HG02938 (cell line): ENCODE results near the gene CHD2.

Source experiments
- ATAC-seq: cut with Tn5 transposase; IDR thresholded peaks from one replicate; pipeline ENCODE4 v1.9.1; 2021; ENCODE audit warnings: mild to moderate bottlenecking, moderate library complexity; ENCODE audit not compliant: unreplicated experiment

CHD2 gene

DNA sequence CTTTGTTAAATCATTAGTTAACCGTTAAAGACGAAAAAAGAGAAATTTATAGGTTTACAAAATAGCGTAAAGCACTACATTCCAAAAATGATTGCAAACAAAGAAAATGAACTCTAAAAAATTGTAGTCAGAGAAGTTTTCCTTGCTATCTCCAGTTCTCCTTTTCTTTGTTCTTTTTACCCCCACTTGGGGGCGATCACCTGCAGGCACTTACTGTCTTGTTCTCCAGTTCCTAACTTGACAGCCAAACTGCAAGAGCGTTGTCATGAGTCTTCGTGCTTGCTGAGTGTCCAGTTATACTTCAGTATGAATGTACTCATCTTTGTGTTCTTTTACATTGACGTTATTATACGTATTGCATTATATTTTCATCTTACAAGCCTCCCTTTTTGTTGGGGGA is 54.5 kb downstream of the CHD2 start:
- no peak for ATAC-seq

DNA sequence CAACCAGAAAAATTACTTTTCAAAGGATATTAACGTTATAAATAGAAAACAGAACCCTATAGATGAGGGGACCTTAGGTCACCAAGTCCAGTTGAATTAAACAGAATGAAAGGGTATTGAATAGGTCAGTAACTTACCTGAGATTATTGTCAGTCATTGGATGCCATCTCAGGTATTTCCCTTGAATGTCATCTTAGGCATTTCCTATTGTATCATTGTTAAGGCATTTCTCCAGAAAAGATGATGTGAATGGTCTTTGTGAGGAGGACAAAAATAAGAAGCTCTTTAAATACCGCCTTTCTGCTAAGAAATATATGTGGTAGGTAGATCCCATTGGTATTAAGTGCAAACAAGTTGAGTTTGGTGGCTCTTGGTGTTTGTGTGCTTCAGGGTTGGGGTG is 55.6 kb downstream of the CHD2 start:
- ATAC-seq: no peak

DNA sequence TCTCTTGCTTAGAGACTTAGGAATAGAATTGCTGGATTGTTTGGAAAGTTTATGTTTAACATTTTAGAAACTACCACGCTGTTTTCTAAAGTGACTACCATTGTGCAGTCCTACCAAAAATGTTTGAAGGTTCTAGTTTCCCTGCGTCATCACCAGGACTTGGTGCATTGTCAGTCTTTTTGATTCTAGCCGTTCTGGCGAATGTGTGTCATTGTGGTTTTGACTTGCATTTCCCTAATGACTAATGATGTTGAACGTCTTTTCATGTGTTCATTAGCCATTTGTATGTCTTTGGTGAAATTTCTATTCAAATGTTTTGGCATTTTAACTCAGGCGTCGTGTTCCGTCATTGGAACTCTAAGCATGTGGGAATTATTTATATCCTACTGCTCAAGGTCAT is 58.0 kb downstream of the CHD2 start:
- ATAC-seq: no peak

DNA sequence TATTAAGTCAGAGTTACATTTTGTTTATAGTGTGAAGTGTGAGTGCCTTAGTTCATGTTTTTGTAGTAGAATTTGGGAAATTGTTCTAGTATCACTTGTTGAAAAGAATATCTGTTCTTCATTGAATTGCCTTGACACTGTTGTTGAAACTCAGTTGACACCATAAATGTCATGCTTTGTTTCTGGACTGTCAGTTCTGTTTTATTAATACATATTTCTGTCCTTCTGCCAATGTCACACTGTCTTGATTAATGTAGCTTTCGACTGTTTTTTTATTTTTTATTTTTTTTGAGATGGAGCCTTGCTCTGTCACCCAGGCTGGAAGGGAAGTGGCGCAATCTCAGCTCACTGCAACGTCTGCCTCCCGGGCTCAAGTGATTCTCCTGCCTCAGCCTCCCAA is 59.1 kb downstream of the CHD2 start:
- ATAC-seq: no peak

DNA sequence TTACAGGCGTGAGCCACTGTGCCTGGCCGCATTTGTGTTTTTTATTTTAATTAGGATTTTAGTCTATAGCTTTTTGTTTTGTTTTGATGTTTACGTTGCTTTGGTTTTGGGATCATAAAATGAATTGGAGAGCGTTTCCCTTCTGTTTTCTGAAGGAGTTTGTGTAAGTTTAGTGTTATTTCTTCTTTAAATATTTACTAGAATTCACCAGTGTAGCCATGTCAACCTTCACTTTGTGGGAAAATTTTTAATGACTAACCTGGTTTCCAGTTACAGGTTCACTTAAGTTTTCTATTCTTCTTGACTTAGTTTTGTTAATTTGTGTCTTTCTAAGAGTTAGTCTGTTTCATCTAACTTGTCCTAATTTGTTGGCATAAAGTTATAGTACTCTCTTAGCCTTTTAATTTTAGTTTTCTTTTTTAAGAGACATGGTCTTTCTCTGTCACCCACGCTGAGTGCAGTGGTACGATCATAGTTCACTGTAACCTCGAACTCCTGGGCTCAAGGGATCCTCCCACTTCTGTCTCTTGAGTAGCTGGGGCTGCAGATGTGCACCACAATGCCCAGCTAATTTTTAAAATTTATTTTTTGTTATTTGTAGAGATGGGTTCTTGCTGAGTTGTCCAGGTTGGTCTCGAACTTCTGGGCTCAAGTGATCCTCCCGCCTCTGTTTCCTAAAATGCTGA is 61.0 kb downstream of the CHD2 start:
- no peak for ATAC-seq

DNA sequence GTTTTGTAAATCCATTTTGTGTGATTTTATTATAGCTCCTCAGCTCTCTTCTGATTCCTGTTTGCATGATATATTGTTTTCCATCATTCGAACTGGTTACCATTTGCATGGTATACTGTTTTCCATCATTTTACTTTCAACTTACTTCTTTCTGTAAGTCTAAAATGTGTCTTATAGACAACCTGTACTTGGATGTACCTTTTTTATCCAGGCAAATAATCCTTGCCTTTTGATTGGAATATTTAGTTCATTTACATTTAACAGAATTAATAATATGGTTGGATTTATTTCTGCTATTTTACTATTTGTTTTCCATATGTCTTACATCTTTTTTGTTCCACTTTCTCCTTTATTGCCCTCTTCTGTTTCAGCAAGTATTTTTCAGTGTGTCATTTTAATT is 62.8 kb downstream of the CHD2 start:
- no peak for ATAC-seq

DNA sequence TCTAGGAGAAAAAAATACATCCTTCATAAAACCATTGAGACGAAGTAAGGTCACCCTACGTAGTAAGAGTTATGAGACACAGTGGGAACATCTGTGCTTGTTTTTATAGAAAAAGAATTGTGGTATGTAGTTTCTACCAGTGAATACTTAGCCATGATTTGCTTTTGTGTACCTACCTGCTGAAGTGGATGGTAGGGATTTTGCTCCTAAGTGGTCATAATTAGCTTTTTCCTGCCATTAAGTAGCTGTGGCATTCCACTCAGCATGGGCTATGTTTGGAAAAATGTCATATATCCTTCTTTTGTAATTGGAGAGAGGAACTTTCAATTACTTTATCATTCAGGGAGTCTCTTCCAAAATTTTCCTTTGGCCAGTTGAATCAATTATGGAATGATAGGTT is 63.7 kb downstream of the CHD2 start:
- ATAC-seq: no peak

DNA sequence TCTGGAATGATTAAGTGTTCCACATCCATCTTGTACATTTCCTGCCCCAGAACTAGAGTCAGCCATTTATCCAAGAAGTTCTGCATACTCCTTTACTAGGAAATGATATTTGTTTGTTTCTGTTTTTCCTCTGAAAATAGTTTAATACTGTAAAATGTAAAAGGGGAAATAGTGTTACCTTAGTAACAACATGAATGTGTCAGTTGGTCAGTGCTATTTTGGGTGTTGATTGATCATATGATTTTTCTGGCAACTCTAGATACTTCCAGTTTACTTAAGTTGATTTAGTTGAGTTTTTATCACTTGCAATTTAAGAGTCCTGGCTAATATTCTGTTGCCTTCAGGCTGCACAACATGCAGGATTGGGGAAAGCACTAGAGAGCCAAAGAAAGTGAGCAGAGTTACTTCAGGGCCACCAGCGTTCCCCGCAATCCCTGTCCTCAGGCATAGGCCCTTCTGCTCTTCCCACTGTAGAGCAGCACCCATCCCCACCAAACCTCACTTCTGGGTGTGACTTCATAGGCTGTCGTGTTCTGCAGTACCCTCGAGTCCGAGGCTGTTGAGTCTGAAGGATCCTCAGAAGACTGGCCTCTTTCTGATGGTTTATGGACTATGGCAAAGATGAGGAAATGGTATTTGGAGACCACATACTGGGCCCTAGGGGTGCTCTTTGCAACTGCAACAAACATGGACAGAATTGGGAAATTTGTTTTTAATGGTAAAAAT is 69.0 kb downstream of the CHD2 start:
- no peak for ATAC-seq

DNA sequence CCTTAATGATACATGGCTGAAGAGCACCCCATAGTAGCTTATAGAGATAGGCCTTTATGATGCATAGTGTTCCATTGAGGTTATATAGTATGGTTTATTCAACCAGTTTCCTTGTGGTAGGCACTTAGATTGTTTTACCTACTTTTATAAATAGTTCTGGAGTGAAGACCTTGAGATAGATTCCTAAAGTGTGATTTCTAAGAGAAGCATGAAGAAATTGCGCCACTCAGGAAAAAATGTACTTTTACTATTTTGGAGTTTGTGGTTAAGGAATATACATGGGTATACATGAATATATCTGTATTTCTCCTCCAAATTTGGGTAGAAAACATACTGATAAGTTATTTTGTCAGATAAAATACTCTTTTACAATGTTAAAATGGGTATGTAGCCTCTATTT is 70.5 kb downstream of the CHD2 start:
- ATAC-seq: no peak

DNA sequence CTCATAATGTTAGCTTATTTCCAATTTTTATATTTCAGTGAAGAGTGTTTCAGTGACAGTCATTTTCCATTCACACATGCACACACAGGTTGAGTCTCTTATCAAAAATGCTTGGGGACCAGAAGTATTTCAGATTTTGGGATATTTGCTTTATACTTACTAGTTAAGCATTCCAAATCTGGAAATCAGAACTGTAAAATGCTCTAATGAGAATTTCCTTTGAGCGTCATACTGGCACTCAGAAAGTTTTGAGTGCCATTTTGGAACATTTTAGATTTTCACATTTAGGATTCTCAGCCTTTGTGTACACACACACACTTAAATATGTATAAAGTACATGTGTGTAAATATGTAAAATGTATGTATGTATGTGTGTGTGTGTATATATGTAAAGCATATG is 71.0 kb downstream of the CHD2 start:
- no peak for ATAC-seq

DNA sequence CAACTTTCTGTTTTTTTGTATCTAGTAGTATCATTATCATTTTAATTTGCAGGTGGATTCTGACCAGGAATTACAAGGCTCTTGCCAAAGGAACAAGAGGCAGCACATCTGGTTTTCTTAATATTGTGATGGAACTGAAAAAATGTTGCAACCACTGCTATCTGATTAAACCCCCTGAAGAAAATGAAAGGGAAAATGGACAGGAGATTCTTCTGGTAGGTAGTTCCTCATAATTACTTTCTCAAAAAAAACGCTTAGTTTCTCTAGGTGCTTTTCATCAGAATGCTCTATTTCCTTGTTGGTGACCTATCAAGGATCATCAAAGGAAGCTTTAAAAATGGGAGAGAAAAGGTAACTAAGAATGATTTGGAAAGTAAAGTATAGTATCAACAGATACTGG is 71.6 kb downstream of the CHD2 start:
- no peak for ATAC-seq

DNA sequence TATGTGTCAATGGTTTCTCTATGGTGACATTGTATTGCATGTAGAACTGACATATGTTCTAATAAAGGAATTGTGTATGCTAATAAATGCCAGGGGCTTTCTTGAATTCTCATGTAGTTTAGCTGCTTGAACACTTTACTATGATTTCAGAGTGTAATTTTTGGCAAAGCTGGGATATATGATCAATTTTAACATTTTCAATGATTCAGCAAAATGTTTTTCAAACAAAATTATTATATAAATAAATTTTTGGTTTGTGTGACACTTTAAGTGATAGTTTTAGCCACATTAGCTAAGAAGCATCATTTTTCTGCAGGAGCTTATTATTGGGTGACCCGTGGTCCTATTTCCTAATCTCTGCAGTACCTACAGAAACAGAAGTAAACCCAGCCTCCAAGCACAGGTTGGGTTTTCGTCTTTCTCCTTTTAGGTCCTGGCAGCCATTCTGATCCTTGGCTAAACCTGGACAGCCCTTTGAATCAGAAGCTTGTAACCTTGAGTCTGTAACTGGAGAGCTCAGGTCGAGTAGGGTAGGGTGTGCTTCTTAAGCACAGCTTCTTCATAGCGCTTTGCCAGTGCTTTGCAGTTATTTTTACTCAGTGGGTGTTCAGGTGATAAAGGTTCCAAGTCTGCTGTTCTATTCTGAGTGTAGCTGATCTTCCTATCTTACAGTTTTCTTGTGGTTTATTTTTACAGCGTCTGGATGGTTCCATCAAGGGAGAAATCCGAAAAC is 74.2 kb downstream of the CHD2 start:
- ATAC-seq: no peak

DNA sequence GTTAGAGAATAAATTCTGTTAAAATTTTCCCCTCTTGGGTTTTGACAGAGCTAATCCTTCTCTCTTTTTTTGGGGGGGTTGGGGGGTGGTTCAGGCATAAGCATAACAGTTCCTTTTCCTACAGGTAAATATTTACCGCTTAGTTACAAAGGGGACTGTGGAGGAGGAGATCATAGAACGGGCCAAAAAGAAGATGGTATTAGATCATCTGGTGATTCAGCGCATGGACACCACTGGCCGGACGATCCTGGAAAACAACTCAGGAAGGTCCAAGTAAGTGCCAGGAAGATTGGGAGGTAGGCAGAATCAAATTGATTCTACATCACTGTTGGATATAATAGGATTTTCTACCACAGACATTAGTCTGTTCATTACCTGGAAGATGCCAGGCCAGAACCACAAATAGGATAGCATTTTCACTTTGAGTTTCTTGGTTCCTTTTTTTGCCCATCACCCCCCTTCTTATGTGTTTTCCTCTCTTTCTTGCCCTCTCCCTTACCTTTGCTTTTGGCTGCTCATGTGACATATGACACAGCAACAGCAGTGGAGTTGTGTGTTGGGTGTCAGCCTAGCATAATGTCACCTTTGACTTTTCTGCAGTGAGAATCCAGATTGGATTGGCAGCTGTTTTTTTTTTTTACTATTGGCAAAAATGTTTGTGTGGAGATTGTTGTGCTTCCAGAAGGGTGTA is 79.0 kb downstream of the CHD2 start:
- no peak for ATAC-seq

DNA sequence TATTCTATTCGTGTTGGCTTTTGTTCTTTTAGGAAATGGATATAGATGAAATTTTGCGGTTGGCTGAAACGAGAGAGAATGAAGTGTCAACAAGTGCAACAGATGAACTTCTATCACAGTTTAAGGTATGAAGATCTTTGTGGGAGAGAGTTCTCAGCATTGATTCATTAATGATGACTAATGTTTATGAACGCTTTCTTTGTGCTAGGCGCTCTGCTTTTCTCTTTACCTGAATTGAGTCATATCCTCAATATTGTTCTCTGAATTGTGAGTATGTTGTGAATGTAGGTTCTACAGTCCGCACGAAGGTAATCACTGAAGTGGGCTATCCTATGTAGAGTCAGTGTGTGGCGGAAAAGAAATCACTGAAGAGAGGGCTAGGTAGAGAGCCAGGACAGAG is 81.2 kb downstream of the CHD2 start:
- ATAC-seq: no peak

DNA sequence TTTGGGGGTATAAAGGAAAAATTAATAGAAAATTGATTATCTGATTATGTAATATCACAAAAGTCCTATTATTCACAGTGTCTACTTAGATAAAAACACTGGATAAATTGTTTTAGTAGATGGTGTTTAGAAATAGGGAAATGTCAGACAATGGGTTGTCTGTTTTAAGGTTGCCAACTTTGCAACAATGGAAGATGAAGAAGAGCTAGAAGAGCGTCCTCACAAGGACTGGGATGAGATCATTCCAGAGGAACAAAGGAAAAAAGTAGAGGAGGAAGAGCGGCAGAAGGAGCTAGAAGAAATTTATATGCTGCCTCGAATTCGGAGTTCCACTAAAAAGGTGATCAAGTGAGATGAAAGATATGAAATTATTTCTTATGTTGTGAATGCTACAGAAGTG is 84.0 kb downstream of the CHD2 start:
- no peak for ATAC-seq

DNA sequence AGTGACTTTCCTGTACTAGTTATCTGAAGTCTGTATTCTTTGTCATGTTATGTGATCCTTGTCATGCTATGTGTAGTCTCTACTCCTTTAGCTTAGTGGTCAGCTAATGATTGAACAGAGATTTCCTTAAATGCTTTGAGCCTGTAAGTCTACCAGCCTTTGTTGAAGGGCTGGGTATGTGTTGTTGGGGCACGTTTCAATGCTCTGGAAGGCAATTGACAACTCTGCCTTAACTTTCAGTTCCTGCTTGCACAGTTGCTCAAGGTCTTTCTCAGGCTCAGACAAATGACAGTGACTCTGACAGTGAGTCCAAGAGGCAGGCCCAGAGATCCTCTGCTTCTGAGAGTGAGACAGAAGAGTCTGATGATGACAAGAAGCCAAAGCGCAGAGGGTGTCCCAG is 89.3 kb downstream of the CHD2 start:
- ATAC-seq: peak; percentile 58

DNA sequence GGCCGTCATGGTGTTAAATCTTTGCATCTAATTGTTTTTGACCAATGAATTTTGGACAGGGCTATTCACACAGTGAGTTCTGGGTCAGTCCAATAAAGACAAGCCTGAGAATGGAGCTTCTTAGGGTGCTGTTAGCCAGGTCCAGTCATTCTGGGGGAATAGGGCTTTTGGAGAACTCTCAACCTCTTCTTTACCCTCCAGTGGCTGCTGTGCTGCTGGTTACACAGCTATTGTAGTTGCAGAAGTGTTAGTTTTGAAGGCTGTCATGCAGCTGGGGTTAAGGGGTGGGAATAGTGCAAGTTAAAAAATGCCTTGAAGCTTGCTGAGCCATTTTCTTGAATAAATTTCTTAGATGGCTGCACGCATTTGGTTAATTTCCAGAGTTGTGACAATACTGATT is 89.9 kb downstream of the CHD2 start:
- no peak for ATAC-seq

DNA sequence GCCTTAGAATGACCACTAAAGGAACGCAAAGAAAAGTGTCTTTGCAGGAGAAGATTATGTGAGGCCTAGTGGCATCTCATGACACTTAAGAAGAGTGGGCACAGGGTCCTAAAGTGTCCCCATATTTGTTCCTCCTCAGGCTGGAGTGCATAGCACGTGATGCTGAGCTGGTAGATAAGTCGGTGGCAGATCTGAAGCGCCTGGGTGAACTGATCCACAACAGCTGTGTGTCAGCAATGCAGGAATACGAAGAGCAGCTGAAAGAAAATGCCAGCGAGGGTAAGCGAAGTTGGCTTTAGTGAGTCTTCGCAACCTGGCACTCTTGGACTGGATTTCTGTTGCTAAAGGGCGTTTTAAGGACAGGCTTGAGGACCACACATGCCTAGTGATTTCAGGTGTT is 92.6 kb downstream of the CHD2 start:
- ATAC-seq: no peak

DNA sequence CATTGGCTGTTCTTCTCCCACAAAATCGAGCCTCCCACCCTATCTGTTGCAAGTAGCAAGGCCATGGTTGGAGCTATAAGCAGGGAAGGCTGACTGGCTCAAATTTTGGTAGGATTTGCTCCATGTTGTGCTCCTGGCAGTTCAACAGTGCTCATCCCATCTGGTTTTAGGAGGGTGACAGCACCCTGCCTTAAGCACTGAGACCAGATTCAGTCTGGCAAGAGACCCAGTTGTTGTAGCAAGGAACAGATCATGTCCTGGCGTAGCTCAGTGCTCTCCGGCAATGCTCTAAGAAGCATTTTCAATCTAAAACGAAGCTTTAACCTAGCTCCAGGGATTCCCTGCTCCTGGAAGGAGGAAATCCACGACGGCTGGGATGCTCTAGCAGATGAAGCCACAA is 97.7 kb downstream of the CHD2 start:
- ATAC-seq: no peak

DNA sequence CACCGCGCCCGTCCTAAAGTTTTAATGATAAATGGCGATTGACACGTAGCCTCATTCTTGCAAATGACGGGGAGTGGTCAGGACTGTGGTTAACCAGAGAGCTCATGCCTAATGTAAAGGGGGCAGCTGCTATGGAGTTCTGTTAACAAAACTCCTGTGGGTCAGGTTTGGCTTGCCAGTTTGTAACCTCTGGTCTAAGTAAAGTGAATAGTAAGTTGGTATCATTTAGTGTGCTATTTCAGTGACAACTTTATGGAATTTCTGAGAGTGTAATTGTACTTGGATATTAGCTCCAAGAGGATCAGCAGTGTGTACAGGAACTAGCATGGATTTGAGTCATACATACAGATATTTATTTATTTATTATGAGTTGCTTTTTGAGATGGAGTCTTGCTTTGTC is 101.0 kb downstream of the CHD2 start:
- no peak for ATAC-seq

DNA sequence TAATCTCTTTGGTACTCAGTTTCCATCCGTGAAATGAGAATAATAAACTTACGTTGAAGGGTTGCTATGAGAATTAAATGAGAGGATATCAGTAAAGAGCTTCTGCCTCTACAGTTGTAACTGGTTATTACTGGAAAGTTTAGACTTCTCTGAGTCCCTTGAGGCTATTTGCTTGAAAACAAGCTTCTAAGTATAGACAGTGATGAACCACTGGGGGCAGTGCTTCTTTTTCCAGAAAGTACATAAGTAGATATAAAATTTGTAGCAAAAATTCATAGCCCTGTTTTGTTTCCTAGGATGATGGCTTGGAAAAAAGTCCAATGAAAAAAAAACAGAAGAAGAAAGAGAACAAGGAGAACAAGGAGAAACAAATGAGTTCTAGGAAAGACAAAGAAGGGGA is 101.8 kb downstream of the CHD2 start:
- ATAC-seq: no peak

DNA sequence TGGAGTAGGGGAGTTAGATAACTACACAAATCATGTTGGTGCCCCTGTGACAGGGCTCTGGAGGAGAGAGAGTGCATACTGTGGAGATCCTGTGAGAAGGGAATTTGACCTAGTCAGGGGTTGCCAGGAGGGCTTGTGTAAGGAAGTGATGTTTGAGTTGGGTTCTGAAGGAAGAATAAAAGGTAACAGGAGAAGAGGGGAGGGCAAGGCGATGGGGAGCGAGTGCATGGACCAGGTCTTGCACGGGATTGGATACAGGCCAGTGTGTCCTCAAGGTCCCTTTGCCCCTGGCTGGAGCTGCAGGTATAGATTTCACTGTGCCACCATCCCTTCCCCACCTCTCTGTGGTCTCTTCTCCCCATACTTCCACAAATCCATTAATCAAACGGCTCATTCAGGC is 105.0 kb downstream of the CHD2 start:
- ATAC-seq: no peak
